NCI-H2081 (cell line): ENCODE results near the gene SCGB1D2.
A peak's percentile ranks its signal among the peaks of the same experiment; 100 is the strongest.
"Not testable (repeated sequence)": the region's sequence is repeated elsewhere in the genome, so short reads cannot be mapped to it uniquely, and the experiment has no call there.

Source experiments
- DNase-seq, 2 experiments: peaks; one replicate each; lab custom pipeline; 2025; lab: John Stamatoyannopoulos, UW

The SCGB1D2 gene, protein sequence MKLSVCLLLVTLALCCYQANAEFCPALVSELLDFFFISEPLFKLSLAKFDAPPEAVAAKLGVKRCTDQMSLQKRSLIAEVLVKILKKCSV

DNA sequence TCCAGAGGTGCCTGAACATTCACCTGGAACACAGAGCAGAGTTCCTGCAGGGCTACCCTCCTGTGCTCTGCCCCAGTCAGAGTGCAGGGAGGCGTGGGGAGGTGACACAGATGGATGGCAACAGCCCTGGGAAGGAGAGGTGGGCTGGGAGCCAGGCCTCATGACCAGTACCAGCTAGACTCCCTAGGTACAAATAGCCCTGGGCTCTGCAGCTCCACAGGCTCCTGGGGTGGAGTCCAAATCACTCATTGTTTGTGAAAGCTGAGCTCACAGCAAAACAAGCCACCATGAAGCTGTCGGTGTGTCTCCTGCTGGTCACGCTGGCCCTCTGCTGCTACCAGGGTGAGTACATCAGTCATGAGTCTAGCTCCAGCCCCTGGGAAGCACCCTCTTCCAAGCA, at the start of gene SCGB1D2:
TSS of gene SCGB1D2 (plus strand) at position 219 of the 400 bp plus-strand sequence. CDS start at position 288, 69 bp downstream.
- peak; percentile 96 to 99 for DNase-seq

DNA sequence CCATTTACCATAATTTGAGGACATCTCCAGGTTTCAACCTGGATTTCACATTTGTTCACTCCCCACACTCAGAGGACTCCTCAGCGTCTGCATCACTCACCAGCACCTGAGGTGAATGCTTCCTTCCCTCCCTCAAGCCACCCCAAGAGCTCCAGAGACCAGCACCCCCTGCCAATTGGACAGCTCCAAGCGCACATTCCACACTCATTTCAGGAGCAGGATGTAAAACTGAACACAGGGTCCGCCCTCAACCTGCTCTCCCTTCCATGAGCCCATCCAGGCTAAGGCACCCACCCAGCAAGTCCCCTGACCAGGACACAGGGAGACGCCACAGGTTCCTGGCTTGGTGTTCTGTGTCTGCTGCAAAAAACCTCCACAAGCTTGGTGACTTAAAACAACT, 48.1 kb upstream of the SCGB1D2 start:
- no peak for DNase-seq

DNA sequence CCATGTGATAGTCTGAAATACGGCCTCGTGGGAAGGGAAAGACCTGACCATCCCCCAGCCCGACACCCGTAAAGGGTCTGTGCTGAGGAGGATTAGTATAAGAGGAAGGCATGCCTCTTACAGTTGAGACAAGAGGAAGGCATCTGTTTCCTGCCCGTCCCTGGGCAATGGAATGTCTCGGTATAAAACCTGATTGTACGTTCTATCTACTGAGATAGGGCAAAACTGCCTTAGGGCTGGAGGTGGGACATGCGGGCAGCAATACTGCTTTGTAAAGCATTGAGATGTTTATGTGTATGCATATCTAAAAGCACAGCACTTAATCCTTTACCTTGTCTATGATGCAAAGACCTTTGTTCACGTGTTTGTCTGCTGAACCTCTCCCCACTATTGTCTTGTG, 47.0 kb upstream of the SCGB1D2 start:
- DNase-seq: not testable (repeated sequence)

DNA sequence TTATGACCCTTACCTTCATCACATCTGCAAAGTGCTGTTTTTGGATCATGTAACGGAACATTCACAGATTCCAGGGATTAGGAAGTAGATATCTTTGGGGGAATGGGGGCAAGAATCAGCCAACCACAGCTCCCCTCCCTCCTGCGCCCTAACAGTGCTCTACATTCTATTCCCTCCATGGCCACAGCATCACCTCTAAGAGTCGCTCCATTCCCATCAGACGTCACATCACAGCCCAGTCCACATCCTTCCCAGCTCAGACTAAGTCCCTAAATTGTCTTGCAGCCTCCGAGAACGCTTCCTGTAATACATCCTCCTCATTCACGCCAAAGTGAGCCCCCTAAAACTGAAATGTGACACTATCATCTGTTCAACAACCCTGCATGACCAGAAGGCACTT, 46.1 kb upstream of the SCGB1D2 start:
- DNase-seq: no peak

DNA sequence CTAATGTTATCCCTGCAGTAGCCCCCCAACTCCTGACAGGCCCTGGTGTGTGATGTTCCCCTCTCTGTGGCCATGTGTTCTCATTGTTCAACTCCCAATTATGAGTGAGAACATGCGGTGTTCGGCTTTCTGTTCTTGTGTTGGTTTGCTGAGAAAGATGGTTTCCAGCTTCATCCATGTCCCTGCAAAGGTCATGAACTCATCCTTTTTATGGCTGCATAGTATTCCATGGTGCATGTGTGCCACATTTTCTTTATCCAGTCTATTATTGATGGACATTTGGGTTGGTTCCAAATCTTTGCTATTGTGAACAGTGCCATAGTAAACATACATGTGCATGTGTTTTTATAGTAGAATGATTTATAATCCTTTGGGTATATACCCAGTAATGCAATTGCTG, 44.6 kb upstream of the SCGB1D2 start:
- not testable (repeated sequence) for DNase-seq

DNA sequence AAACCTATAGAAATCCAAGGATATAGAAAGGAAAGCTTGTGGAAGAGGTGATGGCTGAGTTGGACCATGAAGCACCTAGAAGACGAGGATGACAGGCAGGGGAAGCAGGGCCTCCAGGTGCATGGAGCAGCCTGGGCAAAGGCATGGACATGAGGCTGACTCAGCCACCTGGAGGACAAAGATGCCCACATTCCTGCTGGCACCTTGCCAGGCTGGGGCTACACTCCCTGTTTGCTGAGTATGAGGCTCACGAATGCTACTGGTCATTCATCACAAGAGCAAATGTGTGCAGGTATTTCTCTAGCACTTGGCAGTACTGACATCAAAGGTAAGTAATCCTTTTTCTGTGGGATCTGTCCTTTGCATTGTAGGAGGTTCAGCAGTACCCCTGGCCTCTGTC, 40.7 kb upstream of the SCGB1D2 start:
- DNase-seq: peak in 1 of 2 experiments; percentile 1

DNA sequence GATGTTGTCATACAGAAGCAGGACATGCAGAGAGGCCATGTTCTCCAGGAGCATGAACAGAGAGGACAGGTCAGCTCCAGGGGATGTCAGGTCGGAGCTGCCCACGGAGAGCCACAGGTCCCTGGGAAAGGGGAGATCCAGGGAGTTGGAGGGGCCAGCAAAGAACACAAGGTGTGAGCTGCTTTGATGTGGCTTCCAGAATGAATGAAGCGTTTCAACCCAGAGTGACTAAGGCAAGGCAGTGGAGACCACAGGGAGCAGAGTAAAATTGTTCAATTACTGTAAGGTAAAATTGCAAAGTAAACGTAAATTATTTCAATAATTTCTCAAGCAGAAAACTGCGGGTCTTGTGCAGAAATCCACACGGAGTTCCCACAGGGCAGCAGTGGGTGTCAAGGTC, 39.1 kb upstream of the SCGB1D2 start:
- DNase-seq: peak in 1 of 2 experiments; percentile 3

DNA sequence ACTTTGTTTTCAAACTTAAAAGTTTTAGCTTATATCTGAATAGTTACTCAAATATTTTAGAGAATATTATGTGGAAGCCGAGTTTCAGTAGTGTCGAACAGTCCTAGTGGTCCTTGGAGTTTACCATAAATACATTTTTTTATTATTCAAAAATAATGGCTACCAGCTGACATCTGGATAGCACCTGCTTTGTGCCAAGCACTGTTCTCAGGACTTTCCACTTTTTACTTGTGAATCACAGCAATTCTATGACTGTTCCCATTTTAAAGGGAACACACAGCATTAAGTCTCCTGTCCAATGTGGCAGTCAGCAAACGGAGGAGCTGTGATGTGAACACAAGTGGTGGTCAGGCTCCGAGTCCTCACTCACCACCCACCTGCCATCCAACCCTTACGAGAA, 37.6 kb upstream of the SCGB1D2 start:
- DNase-seq: no peak

DNA sequence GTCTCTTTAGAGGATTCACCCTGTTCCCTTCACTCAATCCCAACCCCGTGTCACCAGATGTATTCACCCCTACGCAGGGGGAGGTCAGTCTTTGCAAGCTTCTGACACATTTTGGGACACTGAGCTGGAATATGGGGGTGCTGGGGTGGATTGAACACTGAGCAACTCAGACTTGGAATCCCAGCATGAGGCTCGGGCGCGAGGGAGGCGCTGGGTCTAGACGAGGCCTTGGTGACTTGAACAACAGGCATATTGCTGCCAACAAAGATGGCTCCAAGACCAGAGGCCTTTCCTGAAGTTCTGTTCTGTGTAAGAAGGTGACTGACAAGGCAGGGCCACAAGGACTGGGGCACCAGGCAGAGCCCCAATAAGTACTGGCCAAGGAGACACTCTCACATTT, 36.6 kb upstream of the SCGB1D2 start:
- DNase-seq: no peak

DNA sequence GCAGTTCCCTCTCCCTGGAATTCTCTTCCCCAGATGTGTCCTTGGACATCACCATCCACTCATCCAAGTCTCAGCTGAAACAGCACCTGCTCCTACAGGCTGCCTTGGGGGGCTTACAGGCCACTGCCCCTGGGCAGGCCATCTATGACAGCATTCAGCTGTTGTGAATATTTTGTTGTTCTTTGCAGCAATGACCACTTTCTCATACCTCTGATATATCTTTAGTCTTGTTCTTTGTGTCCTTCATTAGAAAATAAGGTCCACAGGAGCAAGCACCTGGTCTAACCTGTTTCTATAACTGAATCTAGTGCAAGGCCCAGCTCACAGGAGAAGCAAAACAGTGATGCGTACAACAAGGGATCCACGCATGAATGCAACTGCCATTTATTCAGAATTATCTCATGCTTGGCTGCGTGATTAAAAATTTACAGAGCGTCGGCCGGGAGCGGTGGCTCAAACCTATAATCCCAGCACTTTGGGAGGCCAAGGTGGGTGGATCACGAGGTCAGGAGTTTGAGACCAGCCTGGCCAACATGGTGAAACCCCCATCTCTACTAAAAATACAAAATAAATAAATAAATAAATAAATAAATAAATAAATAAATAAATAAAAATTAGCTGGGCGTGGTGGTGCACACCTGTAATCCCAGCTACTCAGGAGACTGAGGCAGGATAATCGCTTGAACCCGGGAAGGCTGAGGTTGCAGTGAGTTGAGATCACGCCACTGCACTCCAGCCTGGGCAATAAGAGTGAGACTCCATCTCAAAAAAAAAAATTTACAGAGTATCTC, 35.6 kb upstream of the SCGB1D2 start:
- not testable (repeated sequence) for DNase-seq

DNA sequence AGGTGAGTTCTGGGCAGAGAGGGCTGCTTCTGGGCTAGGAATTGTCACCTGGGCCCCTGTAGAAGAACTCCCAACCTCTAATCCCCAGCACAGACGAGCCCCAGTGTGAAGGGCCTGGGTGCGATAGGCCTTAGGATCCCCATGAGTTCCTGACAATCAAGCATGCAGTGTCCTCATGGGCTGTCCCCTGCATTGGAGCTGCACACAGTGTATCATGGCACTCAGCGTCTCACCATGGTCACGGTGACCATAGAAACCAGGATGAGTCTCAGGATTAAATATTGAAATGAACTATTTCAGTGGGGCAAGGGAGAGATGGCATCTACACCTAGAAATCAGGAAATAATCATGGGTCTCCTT, 33.3 kb upstream of the SCGB1D2 start:
- DNase-seq: no peak

DNA sequence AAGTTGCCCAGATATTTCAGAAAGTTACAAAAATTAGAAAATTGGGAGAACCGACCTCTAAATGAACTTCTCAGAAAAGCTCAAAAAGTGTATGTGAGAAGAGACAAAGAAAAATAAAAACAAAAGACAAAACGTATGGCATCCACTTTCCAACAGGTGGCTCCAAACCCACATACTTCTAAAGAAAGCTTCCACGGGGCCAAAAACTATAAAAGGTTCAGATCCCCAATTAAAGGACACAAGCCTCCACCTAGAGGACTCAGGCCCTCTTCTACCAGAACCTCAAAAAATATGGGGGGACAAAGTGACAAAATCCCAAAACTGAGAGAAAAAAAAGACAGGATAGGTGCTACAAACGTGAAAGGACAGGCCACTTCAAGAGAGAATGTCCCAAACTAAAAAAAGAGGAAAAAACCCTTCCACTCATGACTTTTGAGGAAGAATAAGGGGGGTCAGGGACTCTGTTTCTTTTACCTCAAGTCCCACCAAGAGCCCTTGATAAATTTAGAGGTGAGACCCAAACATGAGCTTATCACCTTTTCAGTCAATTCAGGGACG, 24.8 kb upstream of the SCGB1D2 start:
- DNase-seq: peak; percentile 41 to 42

DNA sequence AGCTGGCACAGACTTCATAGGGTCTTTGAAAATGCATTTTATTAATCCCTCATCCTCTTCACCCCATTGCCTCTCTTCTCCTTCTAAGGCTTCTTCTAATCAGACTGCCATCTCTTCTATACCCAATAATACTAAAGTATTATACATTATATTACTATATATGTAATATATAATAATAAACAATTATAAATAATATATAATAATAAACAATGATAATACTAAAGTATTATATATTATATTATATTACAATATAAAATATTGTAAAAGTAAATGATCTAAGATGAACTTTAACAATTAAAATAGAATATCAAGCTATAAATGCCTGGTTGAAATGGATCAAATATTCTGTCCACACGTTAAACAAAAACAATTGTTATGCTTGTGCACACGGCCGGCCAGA, 20.5 kb upstream of the SCGB1D2 start:
- DNase-seq: no peak

DNA sequence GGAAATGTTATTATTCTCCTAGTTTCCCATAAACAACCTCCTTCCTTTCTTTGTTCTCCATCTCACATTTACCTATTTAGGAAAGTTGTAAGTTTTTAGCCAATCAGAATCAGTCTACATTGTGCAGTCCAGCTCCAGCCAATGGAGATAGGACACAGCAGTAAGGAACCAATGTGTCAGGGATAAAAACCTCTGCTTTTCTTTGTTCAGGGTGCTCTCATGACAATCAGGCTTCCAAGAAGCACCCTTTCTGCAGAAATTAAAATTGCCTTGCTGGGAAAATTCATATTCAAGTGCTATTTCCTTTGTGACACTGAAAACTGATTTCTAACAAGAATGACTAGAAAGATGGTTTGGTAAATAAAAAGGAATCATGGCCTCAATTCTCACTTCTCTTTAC, 18.9 kb upstream of the SCGB1D2 start:
- peak in 1 of 2 experiments; percentile 7 for DNase-seq

DNA sequence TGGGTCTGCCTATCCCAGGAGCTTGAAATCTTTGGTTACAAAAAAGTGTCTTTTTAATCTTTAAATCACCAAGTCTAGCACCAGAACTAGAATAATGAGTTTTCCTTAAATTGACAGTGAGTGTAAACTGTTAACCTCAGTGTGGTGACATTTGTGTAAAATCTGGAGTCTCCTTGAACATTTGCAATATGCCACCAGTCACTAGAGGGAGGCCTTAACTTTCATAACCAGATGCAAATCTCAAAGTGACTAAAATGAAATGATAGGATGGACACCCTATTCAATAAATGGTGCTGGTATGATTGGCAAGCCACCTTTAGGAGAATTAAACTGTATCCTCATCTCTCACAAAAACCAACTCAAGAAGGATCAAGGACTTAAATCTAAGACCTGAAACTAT, 8.3 kb upstream of the SCGB1D2 start:
- DNase-seq: no peak

DNA sequence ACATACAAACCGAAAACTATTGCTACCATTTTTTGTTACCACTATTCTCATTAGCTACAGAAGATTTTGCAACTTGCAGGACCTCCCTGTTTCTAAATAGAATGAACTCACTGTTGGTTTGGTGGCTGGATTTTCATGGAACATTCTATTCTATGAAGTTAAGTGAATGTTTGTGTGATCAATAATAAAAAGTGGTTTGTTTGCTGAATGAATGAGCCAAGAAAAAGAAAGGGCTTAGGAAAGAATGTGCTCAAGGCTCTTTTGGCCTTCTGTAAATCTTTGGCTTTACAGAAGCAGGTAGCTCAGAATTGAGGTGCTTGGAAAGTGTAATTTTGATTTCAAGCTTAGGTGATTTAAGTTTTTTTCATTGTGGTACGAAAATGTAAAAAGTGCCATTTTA, 5.9 kb upstream of the SCGB1D2 start:
- no peak for DNase-seq

DNA sequence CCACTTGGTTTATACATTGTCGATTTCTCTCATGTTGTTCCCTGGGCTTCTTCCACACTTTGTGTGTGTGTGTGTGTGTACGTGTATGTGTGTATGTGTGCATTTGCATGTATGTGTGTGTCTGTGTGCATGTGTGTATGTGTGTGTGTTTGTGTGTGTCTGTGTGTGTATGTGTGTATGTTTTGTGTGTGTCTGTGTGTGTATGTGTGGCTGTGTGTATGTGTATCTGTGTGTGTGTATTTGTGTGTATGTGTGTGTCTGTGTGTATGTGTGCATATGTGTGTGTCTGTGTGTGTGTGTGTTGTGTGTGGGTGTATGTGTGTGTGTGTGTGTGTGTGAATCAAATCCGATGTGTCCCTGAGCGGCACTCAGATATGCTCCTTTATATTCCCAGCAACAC, 4.5 kb upstream of the SCGB1D2 start:
- no peak for DNase-seq

DNA sequence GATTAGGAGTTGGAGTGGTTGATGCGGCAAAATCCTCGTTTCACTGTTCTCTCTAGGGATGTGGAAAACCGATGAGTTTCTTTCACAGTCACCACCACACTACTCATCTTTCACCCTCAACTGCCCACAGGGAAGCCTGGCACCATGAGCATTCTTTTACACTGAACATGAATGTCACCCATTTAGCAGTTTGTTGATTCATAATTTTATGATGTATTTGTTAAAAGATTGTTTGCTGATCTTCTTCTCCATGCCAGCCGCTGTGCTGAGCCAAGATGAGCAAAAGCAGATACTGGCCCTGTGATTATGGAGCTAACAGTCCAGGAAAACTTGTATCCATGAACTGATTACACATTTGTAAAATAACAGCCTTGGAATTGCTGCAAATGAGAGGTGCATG, 3.9 kb upstream of the SCGB1D2 start:
- DNase-seq: no peak

DNA sequence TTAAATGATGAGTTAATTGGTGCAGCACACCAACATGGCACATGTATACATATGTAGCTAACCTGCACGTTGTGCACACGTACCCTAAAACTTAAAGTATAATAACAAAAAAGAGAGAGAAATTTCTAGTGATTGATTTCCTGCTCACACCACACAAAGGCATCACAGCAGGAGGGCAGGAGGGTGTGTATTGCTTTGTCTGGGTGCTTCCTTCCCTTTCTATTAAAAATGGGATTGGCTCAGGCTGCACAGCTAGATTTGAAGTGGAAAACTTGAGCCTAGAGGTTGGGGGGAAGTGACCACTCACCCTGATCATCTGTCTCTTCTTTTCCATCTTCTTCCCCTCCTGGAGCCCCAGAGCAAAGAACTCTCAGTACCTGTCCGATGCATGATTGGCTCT, 944 bp upstream of the SCGB1D2 start:
- peak in 1 of 2 experiments; percentile 26 for DNase-seq

DNA sequence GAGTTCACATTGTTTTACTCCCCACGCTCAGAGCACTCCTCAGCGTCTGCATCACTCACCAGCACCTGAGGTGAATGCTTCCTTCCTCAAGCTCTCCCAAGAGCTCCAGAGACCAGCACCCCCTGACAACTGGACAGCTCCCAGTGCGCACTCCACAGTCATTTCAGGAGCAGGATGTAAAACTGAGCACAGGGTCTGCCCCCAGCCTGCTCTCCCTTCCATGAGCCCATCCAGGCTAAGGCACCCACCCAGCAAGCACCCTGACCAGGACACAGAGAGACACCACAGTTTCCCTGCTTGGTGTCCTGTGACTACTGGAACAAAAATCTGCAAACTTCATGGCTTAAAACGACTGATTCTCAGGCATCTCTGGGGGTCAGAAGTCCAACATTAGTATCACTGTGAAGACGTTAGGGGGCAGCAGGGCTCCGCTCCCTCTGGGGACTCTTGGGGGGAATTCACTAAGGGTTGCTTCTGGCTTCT, 3.3 kb downstream of the SCGB1D2 start:
- no peak for DNase-seq

DNA sequence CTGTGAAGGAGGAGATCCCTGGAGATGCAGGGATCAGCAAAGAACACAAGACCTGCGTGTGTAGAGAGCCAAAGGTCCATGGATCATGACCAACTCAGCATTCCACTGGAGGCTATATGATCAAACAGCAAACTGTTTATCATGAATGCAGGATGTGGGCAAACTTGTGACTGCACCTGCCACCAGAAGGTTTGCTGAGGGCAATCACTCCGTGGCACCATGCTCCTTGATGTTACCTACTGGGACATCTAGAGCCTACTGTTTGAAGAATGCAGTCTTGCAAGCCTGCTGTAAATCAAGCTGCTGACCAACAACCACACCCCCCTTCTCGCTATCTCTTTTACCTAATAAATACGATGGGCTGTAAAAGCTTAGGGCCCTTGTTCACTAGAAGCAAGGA, 9.7 kb downstream of the SCGB1D2 start:
- no peak for DNase-seq

DNA sequence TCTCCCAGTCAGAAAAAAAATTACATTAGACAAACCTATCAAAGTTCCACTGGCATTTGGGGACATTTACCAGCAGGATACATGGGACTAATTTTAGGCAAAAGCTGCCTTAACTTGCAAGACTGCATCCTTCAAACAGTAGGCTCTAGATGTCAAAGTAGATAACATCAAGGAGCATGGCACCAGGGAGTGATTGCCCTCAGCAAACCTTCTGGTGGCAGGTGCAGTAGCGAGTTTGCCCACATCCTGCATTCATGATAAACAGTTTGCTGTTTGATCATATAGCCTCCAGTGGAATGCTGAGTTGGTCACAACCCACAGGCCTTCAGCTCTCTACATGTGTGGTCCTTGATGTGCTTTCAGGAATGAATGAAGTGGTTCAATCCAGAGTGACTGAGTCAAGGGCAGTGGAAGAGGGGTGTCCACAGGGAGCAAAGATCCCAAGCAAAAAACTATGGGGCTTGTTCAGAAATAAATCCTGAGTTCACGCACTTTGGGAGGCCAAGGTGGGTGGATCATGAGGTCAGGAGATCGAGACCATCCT, 12.0 kb downstream of the SCGB1D2 start:
- DNase-seq: no peak

DNA sequence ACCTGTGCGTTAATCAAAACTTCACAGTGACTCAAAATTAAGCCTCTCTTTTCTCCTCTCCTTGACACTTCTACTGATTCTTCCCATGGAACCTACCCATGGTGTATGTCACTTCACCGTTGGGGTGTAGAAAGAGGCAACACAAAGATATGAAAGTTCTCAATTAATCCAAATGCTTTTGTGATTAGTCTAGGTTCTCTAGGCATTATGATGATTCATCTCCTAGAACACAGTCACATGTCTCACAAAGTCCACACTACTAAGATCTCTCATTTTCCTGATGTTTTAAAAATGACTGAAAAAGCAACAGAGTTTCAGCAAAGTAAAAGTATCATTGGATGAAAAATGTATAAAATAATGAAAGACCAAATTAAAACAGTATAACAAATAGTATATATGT, 14.2 kb downstream of the SCGB1D2 start:
- DNase-seq: no peak
